ENCODE data around the gene CDK6.

CDK6 gene

GRCh38 chr7:92793656-92794205 is 42.6 kb downstream of the CDK6 start:
- DNase-seq (ENCODE audit: low read depth): no peak

- no peak for DNase-seq (ENCODE audit: low read depth)
These were observed 45.4 kb downstream of the CDK6 start for GRCh38 chr7:92790992-92791391.

- DNase-seq (ENCODE audit: low read depth): no peak
These were observed 47.7 kb downstream of the CDK6 start for GRCh38 chr7:92788559-92789183.

GRCh38 chr7:92785923-92786322 is 50.5 kb downstream of the CDK6 start:
- DNase-seq (ENCODE audit: low read depth): peak; percentile 74

- DNase-seq (ENCODE audit: low read depth): no peak
These were observed 51.4 kb downstream of the CDK6 start for GRCh38 chr7:92784935-92785334.

- no peak for DNase-seq (ENCODE audit: low read depth)
These were observed 52.8 kb downstream of the CDK6 start for GRCh38 chr7:92783260-92784201.

- DNase-seq (ENCODE audit: low read depth): no peak
These were observed 53.5 kb downstream of the CDK6 start for GRCh38 chr7:92782855-92783254.

GRCh38 chr7:92782236-92782635 is 54.1 kb downstream of the CDK6 start:
- DNase-seq (ENCODE audit: low read depth): no peak

GRCh38 chr7:92781117-92781720 is 55.2 kb downstream of the CDK6 start:
- no peak for DNase-seq (ENCODE audit: low read depth)

- peak; percentile 87 for DNase-seq (ENCODE audit: low read depth)
These were observed 57.4 kb downstream of the CDK6 start for GRCh38 chr7:92778972-92779371.

- no peak for DNase-seq (ENCODE audit: low read depth)
These were observed 58.4 kb downstream of the CDK6 start for GRCh38 chr7:92777993-92778392.

GRCh38 chr7:92773808-92774207 is 62.6 kb downstream of the CDK6 start:
- DNase-seq (ENCODE audit: low read depth): no peak

GRCh38 chr7:92769844-92770243 is 66.5 kb downstream of the CDK6 start:
- DNase-seq (ENCODE audit: low read depth): no peak

GRCh38 chr7:92769394-92769699 is 67.0 kb downstream of the CDK6 start:
- DNase-seq (ENCODE audit: low read depth): no peak

- peak; percentile 67 for DNase-seq (ENCODE audit: low read depth)
These were observed 67.6 kb downstream of the CDK6 start for GRCh38 chr7:92768501-92769393.

- DNase-seq (ENCODE audit: low read depth): peak; percentile 61
These were observed 68.9 kb downstream of the CDK6 start for GRCh38 chr7:92767437-92767836.

- DNase-seq (ENCODE audit: low read depth): peak; percentile 45
These were observed 69.8 kb downstream of the CDK6 start for GRCh38 chr7:92766461-92767003.

- peak; percentile 87 for DNase-seq (ENCODE audit: low read depth)
These were observed 70.6 kb downstream of the CDK6 start for GRCh38 chr7:92765725-92766124.

- DNase-seq (ENCODE audit: low read depth): peak; percentile 66
These were observed 72.5 kb downstream of the CDK6 start for GRCh38 chr7:92763636-92764423.

GRCh38 chr7:92762851-92763250 is 73.5 kb downstream of the CDK6 start:
- no peak for DNase-seq (ENCODE audit: low read depth)

All from amniotic epithelial cell (primary cell).